OCI-LY3 (cell line): ENCODE measurements around the gene ABL1.
"Not testable (repeated sequence)": the region's sequence is repeated elsewhere in the genome, so short reads cannot be mapped to it uniquely, and the experiment has no call there.

Source experiments
- H2AFZ ChIP-seq: fragments of 200-600, 300-600 bp; shearing (Covaris generic); 2 replicates; pipeline ENCODE4 v1.6.0; 2014; ENCODE audit warnings: antibody characterized with exemption, low read depth, low read length
- H3K27ac ChIP-seq: fragments of 200-600, 300-600 bp; sonication (generic); 2 replicates; pipeline ENCODE4 v1.5.1; 2014; ENCODE audit warnings: mild to moderate bottlenecking, low read length, moderate library complexity, mixed read lengths
- H3K27me3 ChIP-seq: fragments of 200-600, 300-600 bp; sonication (generic); 2 replicates; pipeline ENCODE4 v1.6.1; 2014; ENCODE audit warnings: low read depth, low read length, mixed read lengths
- H3K36me3 ChIP-seq: fragments of 200-600, 300-600 bp; sonication (generic); replicated peaks from 2 replicates; pipeline ENCODE3; 2014; ENCODE audit warnings: low read depth, low read length, mixed read lengths
- H3K4me1 ChIP-seq: fragments of 300-600, 200-600 bp; sonication (generic); 2 replicates; pipeline ENCODE4 v1.6.1; 2014; ENCODE audit warnings: low read length, mixed read lengths
- H3K4me2 ChIP-seq: fragments of 200-600, 300-600 bp; sonication (generic); 2 replicates; pipeline ENCODE4 v1.6.1; 2014; ENCODE audit warnings: low read length, mixed read lengths
- H3K4me3 ChIP-seq: fragments of 300-600, 200-600 bp; sonication (generic); 2 replicates; pipeline ENCODE4 v1.5.1; 2014; ENCODE audit warnings: antibody characterized with exemption, mild to moderate bottlenecking, low read length, moderate library complexity
- H3K79me2 ChIP-seq: fragments of 300-600, 200-600 bp; shearing (Covaris generic); 2 replicates; pipeline ENCODE4 v1.6.1; 2014; ENCODE audit warnings: mild to moderate bottlenecking, low read length, mixed read lengths
- H3K9ac ChIP-seq: fragments of 300-600, 200-600 bp; shearing (Covaris generic); 2 replicates; pipeline ENCODE4 v1.6.0; 2014; ENCODE audit warnings: mild to moderate bottlenecking, low read length, moderate library complexity
- H3K9me3 ChIP-seq: fragments of 200-600, 300-600 bp; shearing (Covaris generic); 2 replicates; pipeline ENCODE4 v1.6.1; 2014; ENCODE audit warnings: low read length, mixed read lengths; ENCODE audit not compliant: insufficient read depth
- H4K20me1 ChIP-seq: fragments of 200-600, 300-600 bp; sonication (generic); 2 replicates; pipeline ENCODE4 v1.6.1; 2016; ENCODE audit warnings: low read length, mixed read lengths; ENCODE audit not compliant: insufficient read depth
- CTCF ChIP-seq: fragments of 200-600, 300-600 bp; sonication (generic); IDR thresholded peaks from 2 replicates; pipeline ENCODE4 v1.5.1; 2014; ENCODE audit warnings: antibody characterized with exemption, low read length, low read depth
- EZH2phosphoT487 ChIP-seq: fragments of 200-600 bp; shearing (Covaris generic); IDR thresholded peaks from 2 replicates; pipeline ENCODE4 v1.6.1; 2018; ENCODE audit warnings: antibody characterized with exemption, mixed run types, low read depth

The ABL1 gene

GRCh38 chr9:130847306-130848217 lies 12.5 kb downstream of the ABL1 start:
- Histone ChIP-seq H4K20me1 (peaks cover 25% of the 10 kb centered on the region), H3K9me3 (no peaks in the 10 kb centered on the region), H3K4me1 (no peaks in the 10 kb centered on the region), H3K9ac (no peak overlapping the region), H3K27me3 (no peaks in the 10 kb centered on the region), H3K79me2 (peaks cover 89% of the 10 kb centered on the region), H2AFZ (no peak overlapping the region), H3K4me3 (no peak overlapping the region), H3K36me3 (peaks cover 2% of the 10 kb centered on the region), H3K27ac (no peak overlapping the region), H3K4me2 (no peak overlapping the region)
- TF ChIP-seq CTCF (no peak), EZH2phosphoT487 (no peak)

GRCh38 chr9:130848514-130848913 lies 13.5 kb downstream of the ABL1 start:
- H3K9ac ChIP-seq, H3K27me3 ChIP-seq, H3K4me3 ChIP-seq, H3K4me1 ChIP-seq, H3K9me3 ChIP-seq, H2AFZ ChIP-seq, H3K36me3 ChIP-seq, H3K27ac ChIP-seq, H3K4me2 ChIP-seq: not testable (repeated sequence)
- peaks cover 19% of the 10 kb centered on the region for H4K20me1 ChIP-seq
- H3K79me2 ChIP-seq, result peaks cover 86% of the 10 kb centered on the region

DNA sequence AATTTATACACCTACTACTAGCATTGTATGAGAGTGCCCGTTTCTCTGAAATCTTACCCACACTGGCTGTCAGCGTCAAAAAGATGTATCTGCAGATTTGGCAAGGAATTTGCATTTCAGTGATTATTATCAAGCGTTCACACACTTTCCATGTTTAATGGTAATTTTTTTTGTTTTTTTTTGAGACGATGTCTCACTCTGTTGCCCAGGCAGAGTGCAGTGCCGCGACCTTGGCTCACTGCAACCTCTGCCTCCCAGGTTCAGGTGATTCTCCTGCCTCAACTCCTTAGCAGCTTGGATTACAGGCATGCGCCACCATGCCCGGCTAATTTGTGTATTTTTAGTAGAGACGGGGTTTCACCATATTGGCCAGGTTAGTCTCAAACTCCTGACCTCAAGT lies 14.3 kb downstream of the ABL1 start:
- Histone ChIP-seq H3K36me3 (peaks cover 10% of the 10 kb centered on the region), H3K27ac (no peak overlapping the region), H3K27me3 (no peaks in the 10 kb centered on the region), H3K79me2 (peaks cover 79% of the 10 kb centered on the region), H3K4me3 (no peak overlapping the region), H3K4me1 (no peaks in the 10 kb centered on the region), H3K9me3 (no peaks in the 10 kb centered on the region), H3K4me2 (no peak overlapping the region), H2AFZ (no peak overlapping the region), H4K20me1 (peaks cover 11% of the 10 kb centered on the region), H3K9ac (no peak overlapping the region)
- TF ChIP-seq CTCF, result no peak
- no peak for TF ChIP-seq EZH2phosphoT487

DNA sequence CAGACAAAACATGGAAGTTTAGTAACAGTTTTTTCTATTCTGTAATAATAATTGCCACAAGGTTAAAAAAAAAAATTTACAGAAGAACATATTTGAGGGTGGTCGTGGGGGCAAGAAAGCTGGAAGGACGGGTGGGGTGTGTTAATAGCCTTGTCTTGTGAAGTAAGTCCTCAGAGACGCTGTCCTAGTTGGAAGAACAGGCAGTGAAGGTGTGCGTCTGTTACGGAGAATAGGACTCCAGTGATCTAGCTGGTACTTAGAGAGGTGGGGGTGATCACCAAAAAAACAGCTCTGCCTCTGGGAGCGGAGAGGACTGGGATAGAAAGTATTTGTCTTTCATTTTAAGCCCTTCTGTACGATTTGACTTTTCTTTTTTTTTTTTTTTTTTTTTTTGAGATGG lies 17.7 kb downstream of the ABL1 start:
- no peak overlapping the region for H3K4me3 ChIP-seq
- no peak overlapping the region for H3K27ac ChIP-seq
- no peaks in the 10 kb centered on the region for H3K27me3 ChIP-seq
- H3K4me2 ChIP-seq, result no peak overlapping the region
- no peak overlapping the region for H3K9ac ChIP-seq
- peaks cover 32% of the 10 kb centered on the region for H3K36me3 ChIP-seq
- H2AFZ ChIP-seq, result no peak overlapping the region
- H3K9me3 ChIP-seq, result no peaks in the 10 kb centered on the region
- TF ChIP-seq CTCF (no peak), EZH2phosphoT487 (no peak)
- H3K79me2 ChIP-seq, result peaks cover 50% of the 10 kb centered on the region
- H3K4me1 ChIP-seq, result no peaks in the 10 kb centered on the region
- H4K20me1 ChIP-seq, result peaks cover 14% of the 10 kb centered on the region; the same call in 1 of the 2 replicates
